ENCODE results near the gene SLC52A3. TPM values are rescaled to one million over a fixed set of nuclear protein-coding genes. Genes with fewer than 3 reads are reported as not detected.

Gene SLC52A3
- polyA plus RNA-seq, 1 donor (not counting 4 experiments of a cell fraction or from before 2014, with no cell fraction given), result 0.84 TPM

- Histone ChIP-seq H3K4me2 (ENCODE audit: control insufficient read depth, extremely low read depth, insufficient read depth, low read depth, low read length) (no peak overlapping the region), H3K9ac (ENCODE audit: control insufficient read depth, extremely low read depth, insufficient read depth, low read length) (no peak overlapping the region), H3K9me1 (ENCODE audit: control insufficient read depth, extremely low read depth, insufficient read depth, low read length) (no peaks in the 10 kb centered on the region), H3K4me1 (ENCODE audit: control insufficient read depth, extremely low read depth, insufficient read depth, low read length) (no peaks in the 10 kb centered on the region), H3K27me3 (ENCODE audit: control insufficient read depth, extremely low read depth, insufficient read depth, low read length) (no peaks in the 10 kb centered on the region), H3K36me3 (ENCODE audit: control insufficient read depth in 2 of 2, extremely low read depth in 1 of 2, insufficient read depth in 2 of 2, low read length in 2 of 2) (no peaks in the 10 kb centered on the region), H2AFZ (ENCODE audit: control insufficient read depth, low read length) (no peak overlapping the region), H3K9me3 (ENCODE audit: control insufficient read depth, low read depth, low read length) (no peaks in the 10 kb centered on the region), H4K20me1 (ENCODE audit: control insufficient read depth, extremely low read depth, insufficient read depth, low read length) (no peaks in the 10 kb centered on the region), H3K27ac (ENCODE audit: control insufficient read depth, insufficient read depth, low read length) (no peak overlapping the region), H3K79me2 (ENCODE audit: control insufficient read depth, insufficient read depth, low read length) (no peaks in the 10 kb centered on the region), H3K4me3 (ENCODE audit: control insufficient read depth in 2 of 3, extremely low read depth in 1 of 3, insufficient read depth in 2 of 3, low read depth in 1 of 3, low read length in 3 of 3) (no peak overlapping the region)
- no peak for DNase-seq (ENCODE audit: low read depth, low spot score)
- TF ChIP-seq EZH2 (IDR thresholded peaks at IDR 0.05; ENCODE audit: low read length) (no peak), CTCF (optimal IDR thresholded peaks at IDR 0.05 in 1 of 3, IDR thresholded peaks at IDR 0.05 in 1 of 3, conservative IDR thresholded peaks at IDR 0.05 in 1 of 3; ENCODE audit: extremely low read depth in 1 of 3, insufficient read depth in 2 of 3, low read length in 3 of 3) (no peak)
- dilution Hi-C loops (cut with MboI; ENCODE audit: extremely low pct_ligation_motif_present, low sequenced_read_pairs), result no loop called here
- FAIRE-seq, result no peak
These were observed 10.8 kb downstream of the SLC52A3 start for GRCh38 chr20:757506-757905.

- Histone ChIP-seq H3K36me3 (ENCODE audit: control insufficient read depth in 2 of 2, extremely low read depth in 1 of 2, insufficient read depth in 2 of 2, low read length in 2 of 2) (no peaks in the 10 kb centered on the region), H3K9me3 (ENCODE audit: control insufficient read depth, low read depth, low read length) (no peaks in the 10 kb centered on the region), H3K4me1 (ENCODE audit: control insufficient read depth, extremely low read depth, insufficient read depth, low read length) (no peaks in the 10 kb centered on the region), H3K27ac (ENCODE audit: control insufficient read depth, insufficient read depth, low read length) (no peak overlapping the region), H3K9me1 (ENCODE audit: control insufficient read depth, extremely low read depth, insufficient read depth, low read length) (no peaks in the 10 kb centered on the region), H4K20me1 (ENCODE audit: control insufficient read depth, extremely low read depth, insufficient read depth, low read length) (no peaks in the 10 kb centered on the region), H3K27me3 (ENCODE audit: control insufficient read depth, extremely low read depth, insufficient read depth, low read length) (peaks cover 4% of the 10 kb centered on the region), H3K79me2 (ENCODE audit: control insufficient read depth, insufficient read depth, low read length) (no peaks in the 10 kb centered on the region), H3K9ac (ENCODE audit: control insufficient read depth, extremely low read depth, insufficient read depth, low read length) (no peak overlapping the region), H2AFZ (ENCODE audit: control insufficient read depth, low read length) (no peak overlapping the region), H3K4me2 (ENCODE audit: control insufficient read depth, extremely low read depth, insufficient read depth, low read depth, low read length) (no peak overlapping the region), H3K4me3 (ENCODE audit: control insufficient read depth in 2 of 3, extremely low read depth in 1 of 3, insufficient read depth in 2 of 3, low read depth in 1 of 3, low read length in 3 of 3) (no peak overlapping the region)
- DNase-seq (ENCODE audit: low read depth, low spot score), result no peak
- no peak for TF ChIP-seq CTCF (optimal IDR thresholded peaks at IDR 0.05 in 1 of 3, IDR thresholded peaks at IDR 0.05 in 1 of 3, conservative IDR thresholded peaks at IDR 0.05 in 1 of 3; ENCODE audit: extremely low read depth in 1 of 3, insufficient read depth in 2 of 3, low read length in 3 of 3)
- TF ChIP-seq EZH2 (IDR thresholded peaks at IDR 0.05; ENCODE audit: low read length), result no peak
- FAIRE-seq, result no peak
- dilution Hi-C loops (cut with MboI; ENCODE audit: extremely low pct_ligation_motif_present, low sequenced_read_pairs), result no loop called here
These were observed 12.4 kb downstream of the SLC52A3 start for GRCh38 chr20:755941-756340.
